RCC 7860 (cell line): ENCODE measurements around the gene PKN1.
"Not testable (repeated sequence)": the region's sequence is repeated elsewhere in the genome, so short reads cannot be mapped to it uniquely, and the experiment has no call there.

Experiments
- DNase-seq: peaks from one replicate; pipeline ENCODE4 v3.0.0-alpha.2; 2015; ENCODE audit warnings: low spot score
- FAIRE-seq: peaks from 2 replicates; lab custom pipeline; 2012; peaks lifted over from hg19 to GRCh38; lab: Jason Lieb, UNC

Gene PKN1

GRCh38 chr19:14452303-14452702 lies 19.2 kb downstream of the PKN1 start:
- not testable (repeated sequence) for FAIRE-seq, DNase-seq

DNA sequence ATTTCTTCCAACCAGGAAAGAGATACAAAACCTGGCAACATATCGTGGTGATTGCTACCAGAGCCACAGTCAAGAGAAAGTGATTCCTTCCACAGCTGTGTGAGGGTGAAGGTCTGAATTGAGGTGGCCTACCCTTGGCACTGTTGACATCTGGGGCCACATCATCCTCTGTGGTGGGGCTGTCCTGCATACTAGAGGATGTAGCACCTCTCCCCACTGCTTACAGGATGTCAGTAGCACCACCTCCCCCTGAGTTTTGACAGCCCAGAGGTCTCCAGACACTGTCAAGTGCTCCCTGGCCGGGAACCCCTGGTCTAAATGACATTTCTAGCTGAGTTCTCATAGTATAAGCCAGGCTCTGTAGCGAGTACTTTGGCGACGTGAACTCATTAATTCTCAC lies 26.6 kb downstream of the PKN1 start:
- DNase-seq (no peak), FAIRE-seq (no peak)

DNA sequence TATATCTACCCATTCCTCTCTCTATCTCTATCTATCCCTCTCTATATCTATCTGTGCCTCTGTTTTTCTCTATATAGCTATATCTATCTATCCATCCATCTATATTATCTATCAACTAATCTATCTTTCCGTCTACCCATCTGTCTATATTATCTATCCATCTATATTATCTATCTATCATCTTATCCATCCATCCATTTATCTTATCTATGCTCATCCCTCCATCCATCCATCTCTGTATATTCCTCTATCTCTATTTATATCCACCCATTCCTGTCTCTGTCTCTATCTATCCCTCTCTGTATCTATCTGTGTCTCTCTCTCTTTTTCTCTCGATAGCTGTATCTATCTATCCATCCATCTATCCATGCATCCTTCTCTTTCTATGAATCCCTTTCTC lies 27.8 kb downstream of the PKN1 start:
- no peak for FAIRE-seq
- no peak for DNase-seq

- not testable (repeated sequence) for DNase-seq, FAIRE-seq
These were observed 29.3 kb downstream of the PKN1 start for GRCh38 chr19:14462401-14462800.

GRCh38 chr19:14463747-14464146 lies 30.6 kb downstream of the PKN1 start:
- FAIRE-seq, result no peak
- DNase-seq, result no peak

DNA sequence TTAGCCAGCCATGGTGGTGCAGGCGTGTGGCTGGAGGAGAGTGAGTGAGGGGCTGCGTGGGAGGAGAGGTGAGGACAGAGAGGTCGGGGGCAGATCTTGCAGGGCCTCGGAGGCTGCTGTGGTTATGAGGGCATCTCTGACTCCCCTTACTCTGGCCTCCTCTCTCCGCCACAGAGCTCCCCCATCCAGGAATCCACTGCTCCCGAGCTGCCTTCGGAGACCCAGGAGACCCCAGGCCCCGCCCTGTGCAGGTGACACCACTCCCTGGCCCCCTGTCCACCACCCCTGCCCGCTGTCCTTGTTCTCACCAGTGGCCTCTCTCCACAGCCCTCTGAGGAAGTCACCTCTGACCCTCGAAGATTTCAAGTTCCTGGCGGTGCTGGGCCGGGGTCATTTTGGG lies 34.3 kb downstream of the PKN1 start:
- FAIRE-seq, result no peak
- DNase-seq, result no peak

DNA sequence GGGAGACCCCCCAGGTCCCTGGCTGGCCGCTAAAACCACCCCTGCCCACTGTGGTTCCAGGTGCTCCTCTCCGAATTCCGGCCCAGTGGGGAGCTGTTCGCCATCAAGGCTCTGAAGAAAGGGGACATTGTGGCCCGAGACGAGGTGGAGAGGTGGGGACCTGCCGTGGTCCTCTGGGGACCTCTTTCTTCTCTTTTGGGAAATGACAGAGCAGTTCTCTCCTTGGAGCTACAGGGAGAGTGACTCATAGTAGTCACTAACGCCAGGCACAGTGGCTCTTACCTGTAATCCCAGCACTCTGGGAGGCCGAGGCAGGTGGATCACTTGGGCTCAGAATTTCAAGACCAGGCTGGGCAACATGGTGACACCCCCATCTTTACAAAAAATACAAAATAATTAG lies 34.7 kb downstream of the PKN1 start:
- no peak for DNase-seq
- FAIRE-seq, result no peak

GRCh38 chr19:14470031-14470876 lies 37.1 kb downstream of the PKN1 start:
- DNase-seq, result no peak
- FAIRE-seq, result no peak

- FAIRE-seq, result no peak
- DNase-seq, result no peak
These were observed 38.5 kb downstream of the PKN1 start for GRCh38 chr19:14471436-14472187.

- FAIRE-seq (no peak), DNase-seq (no peak)
These were observed 39.3 kb downstream of the PKN1 start for GRCh38 chr19:14472202-14472938.

DNA sequence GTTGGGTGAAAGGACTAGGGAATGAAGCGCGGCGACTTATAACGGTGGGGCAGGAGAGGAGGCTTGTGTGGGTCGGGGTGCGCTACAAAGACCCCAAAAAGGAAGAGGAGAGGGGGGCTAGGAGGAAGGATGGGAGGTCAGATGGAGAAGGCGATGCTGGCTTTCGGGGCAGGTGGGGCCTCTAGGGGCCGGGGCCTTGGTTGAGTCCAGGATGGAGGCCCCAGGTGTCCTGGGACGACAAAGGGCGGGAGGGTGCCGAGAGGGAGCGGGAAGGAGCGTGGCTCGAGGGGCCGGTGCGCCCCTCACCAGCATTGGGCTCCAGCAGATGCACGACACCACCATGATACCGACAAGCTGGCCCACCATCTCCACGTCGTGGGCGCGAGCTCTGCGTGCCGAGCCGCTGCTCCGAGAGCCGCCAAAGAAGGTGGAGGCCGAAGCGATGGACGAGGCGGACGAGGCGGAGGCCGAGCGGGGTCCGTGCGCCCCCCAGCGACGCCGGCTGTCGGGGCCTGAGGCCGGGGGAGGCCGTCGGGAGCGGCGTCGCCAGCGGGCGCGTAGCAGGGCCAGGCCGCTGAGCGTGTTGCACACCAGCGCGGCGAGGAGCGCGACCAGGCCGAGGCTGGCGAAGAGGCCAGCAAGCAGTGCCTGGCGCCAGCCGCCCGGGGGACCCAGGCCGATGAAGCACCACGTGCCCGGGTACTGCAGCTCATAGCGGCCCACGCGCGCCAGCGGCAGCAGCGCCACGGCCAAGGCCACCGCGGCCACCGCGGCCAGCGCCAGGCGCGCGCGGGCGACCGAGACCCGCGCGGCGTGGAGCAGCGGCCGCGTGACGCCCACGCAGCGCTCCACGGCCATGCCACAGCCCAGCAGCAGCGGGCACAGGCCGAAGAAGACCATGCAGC lies 40.2 kb downstream of the PKN1 start:
- no peak for DNase-seq
- FAIRE-seq, result no peak

DNA sequence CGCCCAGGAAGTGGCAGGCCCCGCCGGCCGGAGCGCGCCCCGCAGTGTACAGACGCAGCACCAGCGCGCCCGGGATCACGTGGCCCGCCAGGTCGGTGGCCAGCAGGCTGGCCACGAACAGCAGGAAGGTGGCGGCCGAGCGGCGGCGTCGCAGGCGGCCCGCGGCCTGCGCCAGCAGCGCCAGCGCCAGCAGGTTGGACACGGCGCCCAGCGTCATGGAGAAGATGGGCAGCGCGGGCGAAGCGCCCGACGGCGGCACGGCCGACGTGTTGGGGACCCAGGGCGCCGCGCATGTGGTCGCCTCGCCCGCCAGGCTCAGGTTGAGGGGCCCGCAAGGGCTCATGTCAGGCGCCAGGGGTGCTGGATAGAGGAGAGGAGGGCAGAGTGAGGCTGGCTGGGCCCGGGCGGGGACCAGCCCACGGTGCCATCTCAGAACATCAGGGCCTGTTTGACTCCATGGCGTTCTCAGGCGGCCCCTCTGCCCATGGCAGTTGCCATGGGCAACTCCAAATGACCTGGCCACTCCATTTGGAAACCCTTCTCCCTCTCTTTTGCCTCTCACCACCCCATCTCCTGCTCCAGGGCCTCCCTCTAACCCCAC lies 41.0 kb downstream of the PKN1 start:
- FAIRE-seq (no peak), DNase-seq (no peak)

GRCh38 chr19:14474827-14475226 lies 41.7 kb downstream of the PKN1 start:
- no peak for FAIRE-seq
- no peak for DNase-seq

GRCh38 chr19:14475251-14476073 lies 42.4 kb downstream of the PKN1 start, which contains the start of gene PTGER1:
Gene PTGER1, minus strand, starts transcription at chr19:14475354. Its CDS starts 1,034 bp downstream, at chr19:14474320.
- DNase-seq, result peak; percentile 60
- FAIRE-seq, result no peak

- no peak for FAIRE-seq
- no peak for DNase-seq
These were observed 43.2 kb downstream of the PKN1 start for GRCh38 chr19:14476327-14476672.

DNA sequence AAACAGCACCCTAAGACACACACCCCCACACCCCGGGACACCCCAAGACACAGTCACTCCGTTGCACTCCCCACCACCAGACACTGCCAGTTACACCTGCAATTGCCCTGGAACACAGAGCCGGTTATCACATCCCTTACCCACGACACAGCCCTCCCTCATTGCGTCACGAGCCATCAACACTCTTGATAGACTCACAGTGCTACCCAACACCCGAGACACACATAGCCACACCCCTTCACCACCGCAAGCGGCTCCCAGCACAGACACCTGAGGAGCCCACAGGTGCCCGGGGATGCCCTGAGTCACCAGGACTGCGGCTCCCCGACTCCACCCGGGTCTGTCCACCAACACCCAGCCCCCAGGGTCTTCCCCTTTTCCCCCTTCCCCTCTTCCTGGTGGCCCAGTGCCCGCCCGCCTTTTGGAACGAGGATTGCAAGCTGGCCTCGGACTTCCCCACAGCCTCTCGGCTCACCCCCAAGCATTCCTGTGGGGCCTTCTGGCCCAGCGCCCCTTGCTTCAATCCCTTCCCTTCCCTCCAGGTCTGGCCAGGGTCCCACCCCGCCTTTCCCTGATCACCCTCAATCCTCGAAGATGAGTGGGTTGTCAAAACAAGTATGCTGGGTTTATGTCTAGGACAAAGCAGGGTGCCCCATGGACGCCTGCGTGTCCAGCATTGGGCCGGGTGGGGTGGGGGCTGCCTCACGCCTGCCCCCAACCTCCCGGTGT lies 43.7 kb downstream of the PKN1 start:
- no peak for FAIRE-seq
- DNase-seq, result no peak

- DNase-seq, result no peak
- FAIRE-seq, result no peak
These were observed 44.5 kb downstream of the PKN1 start for GRCh38 chr19:14477418-14478112.

DNA sequence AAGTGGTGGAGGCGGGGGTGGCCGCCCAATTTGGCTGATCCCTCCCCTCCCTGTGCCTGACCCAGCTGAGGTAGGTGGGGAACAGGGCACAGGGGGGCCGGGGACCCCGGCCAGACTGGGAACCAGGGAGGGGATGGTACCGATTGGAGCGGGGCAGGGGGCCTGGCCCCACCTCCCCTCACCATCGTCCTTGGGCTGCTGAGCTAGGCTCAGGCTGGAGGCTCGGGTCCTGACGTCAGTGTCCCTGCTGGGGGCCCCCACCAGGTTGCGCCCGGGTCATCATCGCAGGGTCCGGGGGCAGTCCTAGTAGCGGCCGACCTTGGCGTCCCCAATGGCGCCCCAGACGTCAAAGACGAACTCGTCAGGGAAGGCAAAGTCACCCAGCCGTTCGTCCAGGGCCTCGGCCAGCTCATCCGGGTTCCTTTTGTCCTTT lies 45.0 kb downstream of the PKN1 start:
- DNase-seq (no peak), FAIRE-seq (no peak)
